Trophoblast cell (in vitro differentiated cells and primary cell): ENCODE measurements around the gene PDIA4.

Experiments used
- DNase-seq, 2 donors: peaks; one replicate each; pipeline ENCODE4 v3.0.0-alpha.2; 2016
- H2AFZ ChIP-seq: 2 replicates; pipeline ENCODE4 v1.6.1; 2013; ENCODE audit warnings: low read length, moderate library complexity, mild to moderate bottlenecking; ENCODE audit not compliant: insufficient read depth, poor library complexity
- H2AK5ac ChIP-seq: 2 replicates; pipeline ENCODE4 v1.6.1; 2013; ENCODE audit warnings: mild to moderate bottlenecking, low read length
- H2BK120ac ChIP-seq: 2 replicates; pipeline ENCODE4 v1.6.1; 2013; ENCODE audit warnings: low read length, mild to moderate bottlenecking, moderate library complexity; ENCODE audit not compliant: insufficient read depth, poor library complexity
- H2BK12ac ChIP-seq: 2 replicates; pipeline ENCODE4 v1.6.1; 2013; ENCODE audit warnings: mild to moderate bottlenecking, low read length, moderate library complexity
- H2BK5ac ChIP-seq: 2 replicates; pipeline ENCODE4 v1.6.1; 2013; ENCODE audit warnings: low read length, low read depth, moderate library complexity, mild to moderate bottlenecking; ENCODE audit not compliant: poor library complexity
- H3K14ac ChIP-seq: 2 replicates; pipeline ENCODE4 v1.6.1; 2013; ENCODE audit warnings: mild to moderate bottlenecking, low read length
- H3K18ac ChIP-seq: 2 replicates; pipeline ENCODE4 v1.6.1; 2013; ENCODE audit warnings: mild to moderate bottlenecking, low read length
- H3K23ac ChIP-seq: 2 replicates; pipeline ENCODE4 v1.6.1; 2013; ENCODE audit warnings: low read length
- H3K27ac ChIP-seq: 2 replicates; pipeline ENCODE4 v1.5.1; 2013; ENCODE audit warnings: low read depth, mild to moderate bottlenecking, inconsistent platforms, low read length, moderate library complexity
- H3K27me3 ChIP-seq: 2 replicates; pipeline ENCODE4 v1.6.1; 2013; ENCODE audit warnings: inconsistent platforms, mild to moderate bottlenecking, low read length, moderate library complexity; ENCODE audit not compliant: insufficient read depth
- H3K36me3 ChIP-seq, 2 experiments: 1 replicate in 1 of 2; 2 replicates in 1 of 2; pipeline ENCODE4 v1.6.1; 2013; ENCODE audit warnings: low read length in 2 of 2, mild to moderate bottlenecking in 2 of 2, moderate library complexity in 1 of 2; ENCODE audit not compliant: insufficient read depth in 2 of 2, control insufficient read depth in 1 of 2
- H3K4ac ChIP-seq: 2 replicates; pipeline ENCODE4 v1.6.1; 2013; ENCODE audit warnings: low read depth, mild to moderate bottlenecking, low read length, moderate library complexity
- H3K4me1 ChIP-seq, 2 experiments: 1 replicate in 1 of 2; 2 replicates in 1 of 2; pipeline ENCODE4 v1.6.1; 2013; ENCODE audit warnings: low read length in 2 of 2, mild to moderate bottlenecking in 2 of 2, moderate library complexity in 1 of 2; ENCODE audit not compliant: insufficient read depth in 2 of 2, control insufficient read depth in 1 of 2
- H3K4me2 ChIP-seq: 2 replicates; pipeline ENCODE4 v1.6.1; 2013; ENCODE audit warnings: inconsistent platforms, mild to moderate bottlenecking, low read length, moderate library complexity
- H3K4me3 ChIP-seq: 2 replicates; pipeline ENCODE4 v1.5.1; 2013; ENCODE audit warnings: mild to moderate bottlenecking, low read depth, low read length, inconsistent platforms
- H3K79me1 ChIP-seq: one replicate; pipeline ENCODE4 v1.6.1; 2013; ENCODE audit warnings: low read length
- H3K79me2 ChIP-seq: 2 replicates; pipeline ENCODE4 v1.6.1; 2013; ENCODE audit warnings: low read length, mild to moderate bottlenecking; ENCODE audit not compliant: control insufficient read depth, insufficient read depth, poor library complexity
- H3K9ac ChIP-seq: 2 replicates; pipeline ENCODE4 v1.6.1; 2013; ENCODE audit warnings: mild to moderate bottlenecking, low read length
- H3K9me3 ChIP-seq: 2 replicates; pipeline ENCODE4 v1.6.1; 2013; ENCODE audit warnings: low read depth, mild to moderate bottlenecking, control low read depth, inconsistent platforms, low read length; ENCODE audit not compliant: insufficient read depth
- H4K12ac ChIP-seq: 2 replicates; pipeline ENCODE4 v1.6.1; 2013; ENCODE audit warnings: low read depth, mild to moderate bottlenecking, low read length, moderate library complexity
- H4K8ac ChIP-seq: 2 replicates; pipeline ENCODE4 v1.6.1; 2013; ENCODE audit warnings: low read depth, mild to moderate bottlenecking, low read length, moderate library complexity
- H4K91ac ChIP-seq: one replicate; pipeline ENCODE4 v1.6.1; 2013; ENCODE audit warnings: low read depth, mild to moderate bottlenecking, low read length, moderate library complexity
- WGBS: extraction: QIAGEN DNeasy Blood & Tissue Kit; methylation state at CpG from one replicate; pipeline ENCODE4 v1.1.7; 2013; ENCODE audit warnings: missing lambda C conversion rate; ENCODE audit not compliant: insufficient read length, insufficient coverage; ENCODE audit errors: extremely low coverage; 5-methylcytosine and 5-hydroxymethylcytosine counted together

The PDIA4 gene

DNA sequence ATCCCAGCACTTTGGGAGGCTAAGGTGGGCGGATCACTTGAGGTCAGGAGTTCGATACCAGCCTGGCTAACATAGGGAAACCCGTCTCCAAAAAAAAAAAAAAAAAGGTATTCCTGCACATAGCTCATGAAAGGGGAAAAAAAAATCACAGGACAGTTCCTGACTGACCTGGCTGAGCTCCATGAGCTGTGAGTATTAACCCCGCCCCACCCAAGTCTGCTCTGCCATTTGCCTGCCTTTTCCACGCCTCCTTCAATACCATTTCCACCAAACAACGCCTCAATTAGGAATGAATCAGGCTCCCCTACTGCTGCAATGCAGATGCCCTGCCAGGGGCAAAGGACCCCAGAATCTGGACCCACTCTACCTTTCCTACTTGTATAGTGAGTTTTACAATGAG lies 55.0 kb downstream of the PDIA4 start:
- H3K79me1 ChIP-seq, result peaks cover 2% of the 10 kb centered on the region
- no peaks in the 10 kb centered on the region for H3K27me3 ChIP-seq
- H3K4me3 ChIP-seq, result no peak overlapping the region
- H3K14ac ChIP-seq, result no peak overlapping the region
- no peak overlapping the region for H2AFZ ChIP-seq
- H2BK5ac ChIP-seq, result no peak overlapping the region
- H3K4ac ChIP-seq, result no peak overlapping the region
- no peak overlapping the region for H2BK12ac ChIP-seq
- H3K27ac ChIP-seq, result no peak overlapping the region
- no peak overlapping the region for H3K4me2 ChIP-seq
- no peak overlapping the region for H2BK120ac ChIP-seq
- H4K8ac ChIP-seq, result no peak overlapping the region
- H2AK5ac ChIP-seq, result no peak overlapping the region
- H3K79me2 ChIP-seq, result no peaks in the 10 kb centered on the region
- no peaks in the 10 kb centered on the region for H3K36me3 ChIP-seq
- H3K23ac ChIP-seq, result no peak overlapping the region
- H4K91ac ChIP-seq, result no peak overlapping the region
- no peak overlapping the region for H3K9ac ChIP-seq
- no peaks in the 10 kb centered on the region for H3K4me1 ChIP-seq
- DNase-seq, result no peak
- no peak overlapping the region for H4K12ac ChIP-seq
- no peak overlapping the region for H3K18ac ChIP-seq
- 100% methylated on average over 2 of the region's 6 CpGs for WGBS
- no peaks in the 10 kb centered on the region for H3K9me3 ChIP-seq

DNA sequence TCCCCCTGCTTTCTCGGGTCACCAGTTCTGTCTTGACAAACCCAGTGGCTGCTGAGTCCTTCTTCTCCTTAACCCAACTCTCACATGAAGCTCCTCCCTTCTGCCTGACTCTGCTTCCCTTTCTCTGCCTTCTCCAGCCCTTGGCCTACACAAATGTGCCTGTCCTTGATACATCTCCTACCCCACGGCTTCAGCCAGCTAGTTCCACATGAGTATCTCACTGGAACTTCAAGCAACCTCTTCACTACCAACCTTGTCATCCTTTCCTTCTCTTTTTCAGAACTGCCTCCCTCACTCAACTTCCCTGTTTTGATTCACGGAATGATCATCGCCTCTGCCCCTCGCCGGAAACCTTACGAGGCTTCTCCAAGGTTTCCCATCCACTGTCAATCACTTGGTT lies 55.9 kb downstream of the PDIA4 start:
- no peak overlapping the region for H4K12ac ChIP-seq
- H3K4me1 ChIP-seq, result no peaks in the 10 kb centered on the region
- H3K4me3 ChIP-seq, result no peak overlapping the region
- H3K4me2 ChIP-seq, result no peak overlapping the region
- H2BK5ac ChIP-seq, result no peak overlapping the region
- no peak overlapping the region for H4K91ac ChIP-seq
- H3K27me3 ChIP-seq, result no peaks in the 10 kb centered on the region
- no peak overlapping the region for H2BK12ac ChIP-seq
- no peak overlapping the region for H4K8ac ChIP-seq
- H3K18ac ChIP-seq, result no peak overlapping the region
- no peak overlapping the region for H3K23ac ChIP-seq
- peaks cover 2% of the 10 kb centered on the region for H3K79me1 ChIP-seq
- no peak for DNase-seq
- no peak overlapping the region for H3K27ac ChIP-seq
- H2AK5ac ChIP-seq, result no peak overlapping the region
- H3K4ac ChIP-seq, result no peak overlapping the region
- no peak overlapping the region for H3K14ac ChIP-seq
- H3K79me2 ChIP-seq, result no peaks in the 10 kb centered on the region
- H3K36me3 ChIP-seq, result no peaks in the 10 kb centered on the region
- H3K9ac ChIP-seq, result no peak overlapping the region
- no peaks in the 10 kb centered on the region for H3K9me3 ChIP-seq
- H2AFZ ChIP-seq, result no peak overlapping the region
- H2BK120ac ChIP-seq, result no peak overlapping the region
- no CpG with 5 or more reads among the region's 7 CpGs for WGBS

DNA sequence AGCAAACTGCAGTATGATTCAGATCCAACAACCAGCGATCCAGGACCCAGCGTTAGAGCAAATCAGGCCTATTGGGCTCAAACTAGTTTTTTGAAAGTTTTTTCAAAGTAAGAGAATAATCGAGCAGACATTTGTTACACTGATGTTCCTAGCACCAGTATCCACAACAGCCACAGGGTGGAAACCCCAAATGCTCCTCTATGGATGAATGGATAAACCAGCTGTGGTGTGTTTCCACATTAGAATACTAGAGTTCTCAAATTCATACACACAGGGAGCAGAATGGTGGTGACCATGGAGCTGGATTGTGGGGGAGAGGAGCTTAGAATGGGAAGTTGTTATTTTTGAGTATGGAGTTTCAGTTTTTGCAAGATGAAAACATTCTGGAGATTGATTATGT lies 60.7 kb downstream of the PDIA4 start:
- H3K18ac ChIP-seq, result no peak overlapping the region
- H2BK5ac ChIP-seq, result no peak overlapping the region
- no peak overlapping the region for H3K4ac ChIP-seq
- H4K12ac ChIP-seq, result no peak overlapping the region
- no peak overlapping the region for H2AK5ac ChIP-seq
- H3K79me1 ChIP-seq, result no peaks in the 10 kb centered on the region
- H3K9ac ChIP-seq, result no peak overlapping the region
- H3K36me3 ChIP-seq, result no peaks in the 10 kb centered on the region
- H3K4me3 ChIP-seq, result no peak overlapping the region
- no peaks in the 10 kb centered on the region for H3K27me3 ChIP-seq
- no peak for DNase-seq
- no peak overlapping the region for H3K23ac ChIP-seq
- H3K14ac ChIP-seq, result no peak overlapping the region
- WGBS, result no CpG with 5 or more reads among the region's 3 CpGs
- no peak overlapping the region for H4K91ac ChIP-seq
- no peak overlapping the region for H2BK12ac ChIP-seq
- H3K79me2 ChIP-seq, result no peaks in the 10 kb centered on the region
- no peaks in the 10 kb centered on the region for H3K4me1 ChIP-seq
- no peak overlapping the region for H4K8ac ChIP-seq
- no peaks in the 10 kb centered on the region for H3K9me3 ChIP-seq
- H3K4me2 ChIP-seq, result no peak overlapping the region
- no peak overlapping the region for H2AFZ ChIP-seq
- no peak overlapping the region for H2BK120ac ChIP-seq
- H3K27ac ChIP-seq, result no peak overlapping the region

DNA sequence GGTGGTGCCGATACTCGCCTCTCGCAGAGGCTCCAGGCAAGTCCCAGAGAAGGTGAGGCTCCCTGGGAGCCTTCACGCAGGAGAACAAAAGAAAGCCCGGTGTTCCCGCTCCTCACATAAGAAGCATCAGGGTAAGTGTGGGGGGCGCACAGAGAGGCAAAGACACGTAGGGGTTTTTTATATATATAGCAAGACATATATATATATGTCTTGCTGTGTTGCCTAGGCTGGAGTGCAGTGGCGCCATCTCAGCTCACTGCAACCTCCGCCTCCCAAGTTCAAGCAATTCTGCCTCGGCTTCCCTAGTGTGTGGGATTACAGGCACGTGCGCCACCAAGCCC lies 61.3 kb downstream of the PDIA4 start:
- DNase-seq, result no peak
- H3K4me2 ChIP-seq, result no peak overlapping the region

More for the DNA sequence above, 61.3 kb downstream of the PDIA4 start:
- Histone ChIP-seq H3K9me3 (no peaks in the 10 kb centered on the region), H2AK5ac (no peak overlapping the region), H3K18ac (no peak overlapping the region), H3K14ac (no peak overlapping the region), H3K79me1 (no peaks in the 10 kb centered on the region), H4K91ac (no peak overlapping the region), H2BK5ac (no peak overlapping the region), H3K4ac (no peak overlapping the region), H3K27ac (no peak overlapping the region), H3K36me3 (no peaks in the 10 kb centered on the region), H2BK120ac (no peak overlapping the region), H3K9ac (no peak overlapping the region), H2BK12ac (no peak overlapping the region), H4K8ac (no peak overlapping the region), H3K4me1 (no peaks in the 10 kb centered on the region), H3K27me3 (no peaks in the 10 kb centered on the region), H2AFZ (peak overlapping the region; percentile 10), H3K23ac (no peak overlapping the region), H4K12ac (no peak overlapping the region), H3K79me2 (no peaks in the 10 kb centered on the region), H3K4me3 (no peak overlapping the region)
- no CpG with 5 or more reads among the region's 13 CpGs for WGBS
